HG03432 (cell line): Measurements from ENCODE around the gene NGF.

Experiments
- ATAC-seq: cut with Tn5 transposase; IDR thresholded peaks from one replicate; pipeline ENCODE4 v1.9.1; 2021; ENCODE audit warnings: mild to moderate bottlenecking, moderate library complexity; ENCODE audit not compliant: unreplicated experiment

The NGF gene

DNA sequence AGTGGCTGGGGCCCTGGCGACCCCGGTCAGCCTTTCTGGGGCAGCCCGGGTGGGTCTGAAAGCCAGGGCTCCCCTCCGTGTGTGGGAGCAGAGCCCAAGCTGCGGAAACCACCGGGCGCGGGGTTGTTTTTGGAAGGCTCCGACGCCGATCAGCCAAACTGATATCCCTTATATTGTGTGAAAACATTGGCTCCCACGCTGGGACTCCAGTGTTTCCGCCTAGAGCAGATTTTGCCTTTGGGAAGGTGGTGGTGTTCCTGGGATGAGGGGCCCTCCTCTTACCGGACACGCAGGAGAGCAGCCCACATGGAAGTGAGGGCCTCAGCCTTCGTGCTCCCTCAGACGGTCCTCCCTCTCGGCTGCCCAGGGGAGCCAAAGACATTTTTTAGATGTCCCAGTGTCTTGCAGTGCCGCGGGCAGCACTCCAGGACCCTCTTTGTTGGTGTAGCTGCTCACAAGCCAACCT is 54.3 kb downstream of the NGF start:
- no peak for ATAC-seq

DNA sequence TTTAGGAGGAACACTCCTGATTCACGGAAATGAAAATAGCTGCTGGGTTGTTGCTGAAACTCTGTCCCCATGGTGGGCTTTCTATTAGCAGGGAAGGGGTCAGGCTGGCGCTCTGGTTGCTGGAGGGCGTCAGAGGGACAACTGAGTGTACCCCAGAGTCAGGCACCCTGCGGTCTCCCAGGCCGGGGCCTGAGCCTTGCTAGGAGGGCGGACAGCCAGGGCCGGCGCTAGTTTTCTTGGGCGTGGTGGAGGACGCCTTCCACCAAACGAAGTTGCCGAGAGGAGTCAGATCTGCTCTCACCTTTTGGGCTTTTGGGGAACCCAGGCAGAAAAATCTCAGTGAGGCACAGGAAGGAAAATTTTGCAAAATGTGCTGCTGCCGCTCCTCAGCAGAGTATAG is 54.8 kb downstream of the NGF start:
- no peak for ATAC-seq

- ATAC-seq = no peak
Measured at GRCh38 chr1:115282807-115283208, 55.2 kb downstream of the NGF start.

- ATAC-seq = no peak
Measured at GRCh38 chr1:115281143-115281542, 56.9 kb downstream of the NGF start.

- no peak for ATAC-seq
Measured at GRCh38 chr1:115280064-115280463, 58.0 kb downstream of the NGF start.

DNA sequence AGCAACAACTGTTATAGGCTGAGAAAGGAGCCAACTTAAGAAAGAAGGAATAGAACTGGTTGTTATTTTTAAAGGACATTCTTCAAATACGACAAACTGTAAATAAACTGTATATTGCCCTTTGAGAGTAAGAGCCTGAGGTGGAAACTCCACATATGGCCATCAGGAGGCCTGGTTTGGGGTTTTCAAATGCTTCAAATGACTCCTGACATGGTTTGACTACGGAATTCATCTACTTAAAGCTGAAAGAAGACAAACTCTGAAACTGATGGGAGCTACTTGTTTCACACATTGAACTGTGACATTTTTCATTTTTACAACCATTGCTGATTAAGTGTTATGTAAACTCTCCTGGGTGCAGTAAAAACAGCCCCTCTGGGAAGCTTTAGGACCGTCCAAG is 59.8 kb downstream of the NGF start:
- no peak for ATAC-seq

GRCh38 chr1:115277276-115277675 is 60.8 kb downstream of the NGF start:
- ATAC-seq = no peak

DNA sequence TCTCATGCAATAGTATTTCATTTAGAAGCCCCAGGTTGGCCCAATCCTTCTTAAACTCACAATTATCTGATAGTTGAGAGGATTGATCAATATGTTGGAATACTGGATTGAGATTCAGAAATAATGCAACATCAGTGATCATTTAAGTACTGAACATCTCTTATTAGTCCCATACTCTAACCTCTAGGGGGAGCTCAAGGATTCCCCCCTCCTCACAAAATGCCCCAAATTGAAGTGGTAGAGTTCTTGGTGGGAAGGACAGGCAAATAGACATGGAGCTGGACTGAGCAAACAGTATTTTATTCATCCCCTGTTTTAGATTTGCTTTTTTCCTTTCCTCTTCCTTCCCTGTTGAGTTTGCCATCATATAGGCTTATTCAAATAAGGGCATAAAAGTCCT is 62.8 kb downstream of the NGF start:
- no peak for ATAC-seq

DNA sequence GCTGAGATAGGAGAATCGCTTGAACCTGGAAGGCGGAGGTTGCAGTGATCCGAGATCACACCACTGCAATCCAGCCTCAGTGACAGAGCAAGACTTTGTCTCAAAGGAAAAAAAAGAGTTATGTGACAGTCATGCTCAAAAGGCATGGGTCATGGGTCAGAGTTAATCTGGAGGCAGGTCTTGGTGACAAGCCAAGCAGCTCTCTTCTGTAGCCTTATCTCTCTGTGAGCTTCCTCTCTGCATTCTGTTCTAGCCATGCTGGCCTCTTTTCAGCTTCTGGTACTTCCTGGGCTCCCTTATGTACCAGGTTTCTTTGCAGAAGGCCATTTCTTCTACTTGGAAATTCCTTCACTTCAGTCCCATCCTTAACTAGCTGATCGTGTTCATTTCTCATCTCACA is 63.6 kb downstream of the NGF start:
- no peak for ATAC-seq

GRCh38 chr1:115266729-115267421 is 71.2 kb downstream of the NGF start:
- ATAC-seq = no peak

GRCh38 chr1:115265099-115265498 is 73.0 kb downstream of the NGF start:
- ATAC-seq = no peak

DNA sequence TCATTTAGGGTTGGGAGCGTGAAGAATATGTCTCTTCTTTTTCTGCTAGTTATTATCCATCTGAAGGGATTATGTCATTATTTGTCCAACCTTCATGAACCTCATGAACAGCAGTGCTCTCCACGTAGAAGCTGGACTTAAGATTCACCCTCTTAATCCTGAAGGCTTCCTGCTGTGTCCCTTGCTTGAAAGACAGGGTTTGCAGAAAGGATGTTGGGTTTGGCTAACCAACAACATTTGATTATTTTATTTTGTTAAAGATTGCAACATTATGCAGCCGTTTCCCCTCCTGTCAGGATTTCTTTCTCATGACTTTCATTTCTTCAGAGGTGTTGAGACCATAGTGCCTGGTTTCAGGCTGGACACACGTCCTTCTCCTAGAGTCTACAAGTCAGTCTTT is 75.2 kb downstream of the NGF start:
- ATAC-seq = no peak

DNA sequence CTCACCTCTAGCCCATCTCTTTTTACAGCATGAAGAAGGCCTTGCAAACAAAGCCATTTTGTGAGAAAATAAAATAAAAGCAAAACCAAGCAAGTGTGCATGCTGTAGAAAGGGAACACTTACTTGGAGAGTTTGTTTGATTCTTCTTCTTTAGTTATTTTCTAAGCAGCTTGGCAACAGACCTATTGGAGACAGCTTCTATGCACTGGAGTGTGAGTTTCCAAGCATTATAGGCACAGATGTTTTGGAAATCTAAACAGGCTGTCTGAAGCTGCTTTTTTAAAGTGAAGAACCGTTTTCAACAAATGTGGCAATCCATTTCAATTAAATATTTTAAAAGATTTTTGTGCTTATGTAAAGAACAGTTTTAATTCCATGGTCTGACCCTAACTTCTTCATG is 76.6 kb downstream of the NGF start:
- ATAC-seq = no peak

GRCh38 chr1:115258302-115258866 is 79.7 kb downstream of the NGF start:
- no peak for ATAC-seq

GRCh38 chr1:115257591-115257990 is 80.5 kb downstream of the NGF start:
- no peak for ATAC-seq

- ATAC-seq = no peak
Measured at GRCh38 chr1:115255154-115255553, 82.9 kb downstream of the NGF start.

DNA sequence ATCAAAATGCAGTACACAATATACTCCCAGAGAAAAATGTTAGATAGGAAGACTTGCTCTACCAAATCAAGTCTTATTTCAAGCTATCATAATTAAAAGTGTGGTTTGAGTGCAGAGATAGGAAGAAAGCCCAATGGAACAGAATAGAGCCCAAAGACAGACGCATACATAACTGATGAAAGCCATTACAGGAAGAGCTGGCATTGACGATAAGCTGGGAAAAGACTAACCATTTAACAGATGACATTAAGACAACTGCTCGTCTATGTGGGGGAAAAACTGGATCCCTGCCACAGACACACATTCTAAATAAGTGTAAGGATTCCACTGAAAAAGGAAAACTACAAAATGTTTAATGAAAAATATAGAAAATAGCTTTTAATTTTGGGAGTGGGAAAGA is 85.5 kb downstream of the NGF start:
- ATAC-seq = no peak

DNA sequence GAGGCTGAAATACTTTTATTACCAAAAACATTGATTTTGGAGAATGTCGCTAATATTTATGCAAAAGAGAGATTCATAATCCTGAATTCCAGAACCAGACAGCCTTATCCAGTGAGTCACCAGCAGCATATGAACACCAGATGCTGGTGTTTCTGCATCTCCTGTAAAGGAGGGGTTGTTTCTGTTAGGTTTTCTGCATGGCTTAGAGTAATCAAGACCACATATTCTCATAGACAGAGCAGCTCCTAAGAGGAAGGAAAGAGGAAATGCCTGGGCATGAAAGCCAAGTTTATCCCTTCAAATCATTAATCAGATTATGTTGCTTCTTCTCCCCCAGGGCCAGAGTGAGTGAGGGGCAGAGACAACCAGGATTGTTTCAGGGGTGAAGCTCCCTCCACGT is 86.2 kb downstream of the NGF start:
- no peak for ATAC-seq

DNA sequence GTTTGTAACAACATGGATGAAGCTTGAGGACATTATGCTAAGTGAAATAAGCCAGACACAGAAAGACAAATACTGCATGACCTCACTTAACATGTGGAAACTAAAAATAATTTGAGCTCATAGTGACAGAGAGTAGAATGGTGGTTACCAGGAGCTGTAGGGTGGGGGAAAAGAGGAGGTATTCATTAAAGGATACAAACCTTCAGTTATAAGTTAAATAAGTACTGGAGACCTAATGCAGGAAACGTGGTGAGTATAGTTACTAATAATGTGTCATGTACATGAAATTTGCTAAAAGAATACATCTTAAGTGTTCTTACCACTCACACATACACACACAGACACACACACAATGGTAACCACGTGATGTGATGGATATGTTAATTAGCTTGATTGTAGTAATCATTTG is 86.7 kb downstream of the NGF start:
- ATAC-seq = no peak

- ATAC-seq = no peak
Measured at GRCh38 chr1:115246526-115246925, 91.5 kb downstream of the NGF start.

- no peak for ATAC-seq
Measured at GRCh38 chr1:115245227-115245626, 92.8 kb downstream of the NGF start.

DNA sequence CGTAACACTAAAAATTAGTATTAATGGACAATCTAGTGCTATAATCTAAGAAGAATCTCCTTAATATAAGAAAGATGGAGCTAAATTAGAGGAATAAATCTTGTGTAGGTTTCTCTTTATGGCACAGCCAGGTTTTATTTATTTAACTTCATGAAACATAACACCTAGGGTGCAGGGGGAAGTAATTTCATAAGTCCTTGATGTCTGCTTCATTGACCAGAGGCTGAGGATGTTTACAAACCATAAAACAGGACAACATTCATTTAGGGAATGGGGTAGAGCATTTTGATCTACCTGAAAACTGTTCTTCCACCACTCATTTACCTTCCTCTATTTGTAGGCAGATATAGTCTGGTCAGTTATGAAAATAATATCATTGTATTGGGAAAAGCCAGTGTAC is 95.5 kb downstream of the NGF start:
- ATAC-seq = no peak

- ATAC-seq = no peak
Measured at GRCh38 chr1:115241309-115241708, 96.7 kb downstream of the NGF start.
